ENCODE measurements around the gene THAP8.
A peak's percentile ranks its signal among the peaks of the same experiment; 100 is the strongest.

THAP8 gene

DNA sequence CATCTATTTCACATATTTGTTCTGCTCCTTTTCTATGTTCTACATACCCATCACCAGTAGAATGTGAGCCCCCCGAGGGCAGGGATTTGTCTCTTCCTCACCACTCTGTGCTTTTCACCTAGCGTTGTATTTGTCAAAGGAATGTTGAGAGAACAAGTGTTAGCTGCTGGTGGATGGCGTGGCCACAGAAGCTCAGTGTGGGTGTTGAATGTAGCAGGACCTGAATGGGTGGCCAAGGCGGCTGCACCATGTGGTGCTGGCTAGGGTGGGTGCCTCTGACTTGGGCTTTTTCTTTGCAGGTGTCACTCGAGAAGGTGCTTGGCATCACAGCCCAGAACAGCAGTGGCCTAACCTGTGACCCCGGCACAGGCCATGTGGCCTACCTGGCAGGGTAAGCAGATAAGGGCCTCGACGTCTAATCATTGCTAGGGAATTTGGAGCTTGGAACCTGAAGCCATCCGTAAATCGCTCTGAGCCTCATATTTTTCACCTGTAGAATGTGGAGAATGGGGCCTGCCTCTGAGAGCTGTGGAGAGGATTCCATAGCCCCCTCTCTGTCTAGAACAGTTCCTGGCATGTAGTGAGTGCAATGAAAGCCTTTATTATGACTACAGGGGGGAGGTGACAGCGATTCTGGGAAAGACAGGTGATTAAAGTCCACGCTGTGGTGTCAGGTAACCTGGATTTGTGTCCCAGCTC lies 4.5 kb upstream of the THAP8 start:
- TF ChIP-seq, protein P1, sequence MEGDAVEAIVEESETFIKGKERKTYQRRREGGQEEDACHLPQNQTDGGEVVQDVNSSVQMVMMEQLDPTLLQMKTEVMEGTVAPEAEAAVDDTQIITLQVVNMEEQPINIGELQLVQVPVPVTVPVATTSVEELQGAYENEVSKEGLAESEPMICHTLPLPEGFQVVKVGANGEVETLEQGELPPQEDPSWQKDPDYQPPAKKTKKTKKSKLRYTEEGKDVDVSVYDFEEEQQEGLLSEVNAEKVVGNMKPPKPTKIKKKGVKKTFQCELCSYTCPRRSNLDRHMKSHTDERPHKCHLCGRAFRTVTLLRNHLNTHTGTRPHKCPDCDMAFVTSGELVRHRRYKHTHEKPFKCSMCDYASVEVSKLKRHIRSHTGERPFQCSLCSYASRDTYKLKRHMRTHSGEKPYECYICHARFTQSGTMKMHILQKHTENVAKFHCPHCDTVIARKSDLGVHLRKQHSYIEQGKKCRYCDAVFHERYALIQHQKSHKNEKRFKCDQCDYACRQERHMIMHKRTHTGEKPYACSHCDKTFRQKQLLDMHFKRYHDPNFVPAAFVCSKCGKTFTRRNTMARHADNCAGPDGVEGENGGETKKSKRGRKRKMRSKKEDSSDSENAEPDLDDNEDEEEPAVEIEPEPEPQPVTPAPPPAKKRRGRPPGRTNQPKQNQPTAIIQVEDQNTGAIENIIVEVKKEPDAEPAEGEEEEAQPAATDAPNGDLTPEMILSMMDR (IDR thresholded peaks at IDR 0.05; ENCODE audit: low read depth, low read length, missing control alignments) = no peak
- no peak for DNase-seq (ENCODE audit: extremely low read depth, low read depth)
- no peak overlapping the region for H3K4me3 ChIP-seq (replicated peaks; ENCODE audit: low read depth, low read length)

DNA sequence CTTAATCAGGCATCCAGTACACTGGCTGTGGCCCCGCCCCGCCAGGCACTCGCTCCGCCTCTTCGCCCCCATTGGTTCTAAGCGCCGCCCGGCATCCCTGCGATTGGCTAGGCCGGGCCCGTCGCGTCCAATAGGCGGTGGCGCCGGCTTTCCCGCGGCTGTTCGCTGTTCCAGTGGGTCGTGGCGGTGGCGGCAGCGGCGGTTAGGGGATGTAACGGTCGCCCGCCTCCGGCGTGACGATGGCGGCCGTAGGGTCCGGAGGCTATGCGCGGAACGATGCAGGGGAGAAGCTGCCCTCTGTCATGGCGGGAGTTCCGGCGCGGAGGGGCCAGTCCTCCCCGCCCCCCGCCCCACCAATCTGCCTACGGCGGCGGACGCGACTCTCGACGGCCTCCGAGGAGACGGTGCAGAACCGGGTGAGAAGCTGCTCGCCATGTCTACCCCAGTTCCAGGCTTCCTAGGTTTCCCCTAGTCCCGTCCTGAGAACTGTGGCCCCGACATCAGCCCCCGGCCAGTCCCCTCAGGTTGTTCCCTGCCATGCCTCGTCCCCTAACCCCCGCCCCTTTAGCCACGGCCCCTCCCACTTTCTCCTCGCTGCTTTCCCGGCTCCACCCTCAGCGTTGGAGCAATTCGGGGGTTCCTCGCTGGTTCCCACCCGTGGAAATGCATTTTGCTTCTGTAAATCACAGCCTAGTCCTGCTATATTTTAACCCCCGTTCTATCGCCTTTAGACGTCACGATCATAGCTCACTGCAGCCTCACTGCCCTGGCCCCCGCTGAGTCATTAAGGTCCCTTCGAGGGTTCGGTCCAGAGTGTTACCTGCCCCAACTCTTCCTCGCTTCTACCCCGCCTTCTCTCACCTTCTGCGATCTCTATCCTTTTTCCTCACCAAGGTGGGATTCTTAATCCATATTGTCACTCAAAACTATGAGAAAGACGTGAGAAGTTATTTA lies 925 bp upstream of the THAP8 start, which contains the start of gene WDR62:
TSS of gene WDR62 (plus strand) at position 165 of the 954 bp plus-strand sequence. CDS start at position 240, 75 bp downstream.
- DNase-seq (ENCODE audit: extremely low read depth, low read depth) = no peak
- peak within 1 kb of the TSS; percentile 72 for H3K4me3 ChIP-seq (replicated peaks; ENCODE audit: low read depth, low read length)
- TF ChIP-seq, protein P1 (IDR thresholded peaks at IDR 0.05; ENCODE audit: low read depth, low read length, missing control alignments) = no peak

- no peak overlapping the region for H3K4me3 ChIP-seq (replicated peaks; ENCODE audit: low read depth, low read length)
- DNase-seq (ENCODE audit: extremely low read depth, low read depth) = no peak
- TF ChIP-seq, protein P1 (IDR thresholded peaks at IDR 0.05; ENCODE audit: low read depth, low read length, missing control alignments) = no peak
Observed at GRCh38 chr19:36051637-36052036, 2.4 kb downstream of the THAP8 start.

GRCh38 chr19:36051236-36051635 lies 2.8 kb downstream of the THAP8 start:
- TF ChIP-seq, protein P1 (IDR thresholded peaks at IDR 0.05; ENCODE audit: low read depth, low read length, missing control alignments) = peak; percentile 23
- no peak for DNase-seq (ENCODE audit: extremely low read depth, low read depth)
- no peak overlapping the region for H3K4me3 ChIP-seq (replicated peaks; ENCODE audit: low read depth, low read length)

- H3K4me3 ChIP-seq (replicated peaks; ENCODE audit: low read depth, low read length) = no peak overlapping the region
- DNase-seq (ENCODE audit: extremely low read depth, low read depth) = no peak
- TF ChIP-seq, protein P1 (IDR thresholded peaks at IDR 0.05; ENCODE audit: low read depth, low read length, missing control alignments) = no peak
Observed at GRCh38 chr19:36049080-36049698, 4.9 kb downstream of the THAP8 start.

- H3K4me3 ChIP-seq (replicated peaks; ENCODE audit: low read depth, low read length) = no peak overlapping the region
- TF ChIP-seq, protein P1 (IDR thresholded peaks at IDR 0.05; ENCODE audit: low read depth, low read length, missing control alignments) = no peak
- no peak for DNase-seq (ENCODE audit: extremely low read depth, low read depth)
Observed at GRCh38 chr19:36047835-36048234, 6.2 kb downstream of the THAP8 start.

Measured in HFF-Myc (cell line).